HG03103 (cell line): Measurements from ENCODE around the gene SF1.

Source experiments
- ATAC-seq: cut with Tn5 transposase; IDR thresholded peaks from one replicate; pipeline ENCODE4 v1.9.1; 2021; ENCODE audit warnings: low read depth; ENCODE audit not compliant: unreplicated experiment

The SF1 gene

DNA sequence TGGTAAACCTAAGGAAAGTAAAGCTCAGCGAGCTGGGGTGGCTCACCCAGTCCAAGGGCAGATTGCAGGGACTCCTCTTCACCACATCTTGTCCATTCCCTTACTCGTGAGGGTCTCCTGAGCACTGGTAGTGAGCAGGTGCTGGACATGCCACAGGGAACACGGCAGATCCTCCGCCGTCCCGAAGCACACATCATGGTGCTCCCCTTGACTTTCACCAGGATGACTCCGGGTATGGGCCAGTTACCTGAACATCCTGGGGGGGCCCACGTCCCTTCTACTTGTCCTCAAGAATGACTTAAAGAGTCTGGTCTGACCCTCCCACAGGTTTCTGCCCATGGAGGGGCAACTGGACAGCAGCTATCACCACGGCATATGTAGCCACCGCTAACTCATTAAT, 8.0 kb upstream of the SF1 start:
- ATAC-seq, result no peak

DNA sequence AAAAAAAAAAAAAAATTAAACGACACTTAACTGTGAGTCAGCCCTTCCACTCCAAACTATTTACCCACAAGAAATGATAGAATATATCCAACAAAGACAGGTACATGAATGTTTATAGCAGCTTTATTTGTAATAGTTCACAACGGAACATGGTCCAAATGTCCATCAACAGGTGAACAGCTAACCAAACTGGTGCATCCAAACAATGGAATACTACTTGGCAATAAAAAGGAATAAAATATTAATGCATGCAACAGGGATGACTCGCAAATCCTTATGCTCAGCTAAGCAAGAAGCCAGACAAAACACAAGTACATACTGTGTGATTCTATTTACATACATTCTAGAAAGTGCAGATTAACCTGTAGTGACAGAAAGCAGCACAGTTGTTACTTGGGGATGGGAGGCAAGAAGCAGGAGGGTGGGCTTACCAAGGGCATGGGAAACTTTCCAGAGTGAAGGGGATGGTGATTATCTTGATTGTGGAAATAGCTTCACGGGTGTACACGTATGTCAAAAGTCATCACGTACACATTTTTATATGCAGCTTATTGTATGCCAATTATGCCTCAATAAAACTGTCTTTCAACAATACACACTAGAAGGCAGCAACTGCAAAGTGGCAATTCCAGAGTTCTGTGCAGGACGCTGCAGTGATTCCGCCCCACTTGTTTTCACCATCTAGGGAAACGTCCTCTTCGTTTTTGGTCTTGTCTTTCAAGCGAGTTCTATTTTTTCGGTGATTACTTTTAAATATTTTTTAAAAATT, 6.7 kb upstream of the SF1 start:
- ATAC-seq, result no peak

DNA sequence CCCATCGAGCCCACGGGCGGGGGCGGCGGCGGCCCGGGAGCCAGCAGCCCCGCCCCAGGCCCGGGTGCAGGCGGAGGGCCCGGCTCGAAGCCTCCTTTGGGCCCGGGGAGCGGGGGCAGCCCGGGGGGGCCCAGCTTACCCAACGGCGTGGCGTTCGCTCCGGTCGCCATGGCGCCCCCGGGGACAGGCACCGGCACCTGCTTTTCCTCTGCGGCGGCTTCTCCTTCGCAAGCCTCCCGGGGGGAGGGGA, 194 bp downstream of the SF1 start:
- no peak for ATAC-seq

DNA sequence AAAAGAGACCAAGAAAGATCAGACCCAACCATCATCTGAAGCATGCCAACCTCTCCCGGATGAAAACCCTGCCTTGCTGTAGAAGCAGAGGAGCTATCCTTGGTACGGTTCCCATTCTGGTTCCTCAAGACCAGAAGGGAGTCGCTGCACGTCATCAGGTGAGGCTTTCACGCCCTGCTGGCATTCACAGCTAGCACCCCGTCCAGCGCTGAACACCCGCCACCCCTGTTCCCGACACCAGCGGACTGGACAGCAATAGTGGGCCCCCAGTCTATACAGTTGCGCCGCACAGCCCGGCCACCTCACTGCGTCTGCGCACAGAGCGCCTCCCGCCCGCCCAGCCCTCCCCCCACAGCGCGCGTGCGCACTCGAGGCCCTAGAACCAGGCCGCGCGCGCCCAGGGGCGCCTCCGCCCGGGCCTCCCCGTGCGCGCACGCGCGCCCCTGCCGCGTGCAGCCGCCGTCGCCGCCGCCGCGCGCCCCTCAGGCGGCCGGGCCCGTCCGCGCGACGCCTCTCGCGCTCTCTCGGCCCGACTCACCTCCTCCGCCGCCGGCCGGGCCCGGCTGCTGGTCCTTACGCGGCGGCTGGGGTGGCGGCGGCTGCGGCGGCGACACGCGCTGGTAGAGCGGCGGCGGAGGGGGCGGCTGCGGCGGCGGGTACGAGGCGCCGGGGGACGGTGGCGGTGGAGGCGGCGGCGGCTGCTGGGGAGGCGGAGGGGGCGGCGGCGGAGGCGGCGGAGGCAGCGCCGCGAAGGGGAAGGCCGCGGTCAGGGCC, 706 bp downstream of the SF1 start:
- no peak for ATAC-seq

DNA sequence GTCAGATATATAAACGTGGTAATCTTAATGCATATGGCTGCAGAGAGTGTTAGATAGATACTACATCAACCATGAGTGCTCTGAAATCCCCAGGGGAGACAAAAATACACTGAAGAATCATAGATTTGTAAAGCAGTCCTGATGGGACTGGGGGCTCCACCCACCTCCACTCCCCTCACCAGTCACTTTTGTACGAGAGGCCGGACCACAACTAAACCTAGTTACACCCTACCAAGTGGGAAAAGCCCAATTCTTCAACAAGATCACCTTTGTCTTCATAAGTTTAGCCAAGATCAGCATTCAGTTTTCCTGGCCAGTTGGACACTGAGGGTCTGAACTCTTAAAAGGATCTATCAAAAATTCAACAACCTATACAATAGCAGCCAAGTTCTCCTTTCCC, 1.5 kb downstream of the SF1 start:
- ATAC-seq, result no peak

DNA sequence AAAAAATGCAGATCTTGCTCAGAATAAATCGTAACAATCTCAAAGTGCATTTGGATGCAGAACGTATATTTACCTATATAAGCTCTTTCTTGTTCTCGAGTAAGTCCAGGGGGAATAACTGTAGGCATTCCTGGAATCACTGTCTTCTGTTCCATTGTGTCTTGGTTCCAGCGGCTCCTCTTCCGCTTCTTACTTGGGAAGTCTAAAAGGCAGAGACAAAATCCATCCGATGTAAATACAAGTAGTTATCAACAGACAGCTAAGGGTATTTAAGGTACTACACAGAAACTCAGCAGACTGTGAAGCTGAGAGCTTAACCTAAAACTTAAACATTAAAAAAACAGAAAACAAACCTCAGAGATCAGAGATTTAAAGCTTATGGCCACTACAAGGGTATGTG, 1.9 kb downstream of the SF1 start:
- no peak for ATAC-seq

DNA sequence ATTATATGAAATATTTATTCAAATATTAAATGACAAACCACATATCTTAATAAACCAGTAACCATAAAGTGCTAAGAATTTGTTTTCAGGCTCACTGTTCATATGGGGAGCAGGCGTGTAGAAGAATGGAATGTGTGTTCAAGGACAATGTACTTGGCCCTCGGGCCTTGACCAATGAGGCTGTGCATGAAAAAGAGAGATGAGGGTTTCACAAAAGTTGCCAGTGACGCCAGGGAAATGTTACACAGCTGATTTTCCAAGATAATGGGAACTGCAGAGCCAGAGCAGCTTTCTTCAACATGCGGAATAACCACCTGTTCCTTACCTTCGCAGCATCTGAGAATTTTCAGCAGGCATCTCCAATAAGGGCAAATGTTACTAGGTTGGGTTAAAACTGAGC, 4.2 kb downstream of the SF1 start:
- no peak for ATAC-seq

DNA sequence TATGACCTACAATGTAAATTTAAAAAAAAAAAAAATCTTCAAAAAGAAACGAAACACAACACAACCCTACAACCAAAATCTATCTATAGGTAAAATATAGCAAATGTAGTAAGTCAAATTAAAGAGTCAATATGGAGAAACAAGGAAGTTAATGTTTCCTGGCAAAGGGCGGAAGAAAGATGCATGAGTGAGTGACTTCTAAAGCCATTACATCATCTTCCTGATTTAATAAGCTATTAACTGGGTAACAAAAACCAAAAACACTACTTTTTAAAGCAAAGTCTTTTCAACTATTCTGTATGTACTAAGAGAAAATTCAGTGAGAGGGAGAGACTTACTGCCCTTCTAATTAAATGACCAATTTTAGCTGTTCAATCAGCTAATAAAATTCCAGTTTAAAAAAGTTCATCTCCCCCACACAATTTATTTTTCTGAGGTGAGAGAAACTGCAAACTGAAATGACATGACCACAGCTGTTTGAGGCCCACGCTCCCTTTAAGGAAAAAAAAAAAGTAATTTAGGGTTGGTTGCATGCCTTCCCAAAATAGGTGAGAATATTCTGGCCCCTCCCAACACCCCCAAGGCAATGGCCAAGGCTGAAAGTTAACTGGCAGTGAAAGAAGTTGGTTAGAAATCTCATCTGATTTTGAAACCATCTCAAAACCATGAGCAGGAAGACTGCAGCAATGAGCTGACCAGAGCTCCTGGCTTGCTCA, 5.9 kb downstream of the SF1 start:
- ATAC-seq, result no peak

DNA sequence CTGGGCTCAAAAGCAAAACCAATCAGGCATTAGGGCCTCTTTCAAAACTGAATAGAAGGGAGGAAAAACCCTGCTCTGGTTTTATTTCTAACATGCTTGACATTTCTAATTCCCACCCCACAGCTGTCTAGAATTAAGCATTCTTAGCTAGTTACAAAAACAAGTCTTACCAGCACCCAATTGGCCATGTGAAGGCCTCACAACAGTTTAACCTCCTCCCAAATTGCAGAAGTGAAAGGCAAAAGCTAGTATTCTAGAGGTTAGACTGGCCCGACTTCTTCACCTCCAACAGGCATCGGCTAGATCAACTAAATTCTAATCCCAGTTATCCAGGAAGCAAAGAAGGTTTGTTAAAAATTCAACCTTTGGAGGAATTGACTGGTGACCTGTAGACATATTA, 6.5 kb downstream of the SF1 start:
- no peak for ATAC-seq

DNA sequence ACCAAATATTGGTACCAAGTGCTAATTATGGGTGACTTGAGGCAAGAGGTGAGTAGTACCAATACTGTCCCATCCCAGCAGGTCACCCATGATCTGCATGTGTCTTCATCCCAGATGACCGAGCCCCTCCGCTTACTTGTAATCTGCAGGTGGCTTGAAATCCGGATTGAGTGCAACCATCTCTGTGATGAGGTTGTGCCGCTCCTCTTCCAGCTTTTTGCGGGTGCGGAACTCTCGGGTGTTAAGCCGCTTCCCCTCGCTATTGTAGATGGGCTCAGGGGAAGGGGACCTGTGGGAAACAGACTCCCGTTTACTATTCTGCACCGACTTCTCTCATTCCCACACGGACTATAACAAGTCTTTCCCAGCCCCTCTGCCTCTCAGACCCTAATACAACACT, 8.2 kb downstream of the SF1 start:
- ATAC-seq, result no peak

DNA sequence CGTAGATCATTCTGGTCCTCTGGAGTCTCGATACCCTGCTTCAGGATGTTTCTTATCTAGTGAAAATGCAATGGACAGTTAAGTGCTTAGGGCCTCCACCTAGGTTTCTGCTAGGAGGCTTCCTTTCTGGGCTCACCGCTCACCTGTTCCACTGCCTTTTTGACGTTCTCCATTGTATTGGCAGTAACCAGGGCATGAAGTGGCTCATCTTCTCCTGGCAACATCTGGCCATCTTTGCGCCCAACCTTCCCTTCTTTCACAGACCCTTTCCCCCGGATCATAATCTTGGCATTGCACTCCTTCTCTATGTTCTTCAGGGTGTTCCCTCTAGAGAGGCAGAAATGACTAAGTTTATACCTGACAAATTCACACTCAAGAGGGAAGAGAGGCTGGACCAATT, 9.1 kb downstream of the SF1 start:
- no peak for ATAC-seq

DNA sequence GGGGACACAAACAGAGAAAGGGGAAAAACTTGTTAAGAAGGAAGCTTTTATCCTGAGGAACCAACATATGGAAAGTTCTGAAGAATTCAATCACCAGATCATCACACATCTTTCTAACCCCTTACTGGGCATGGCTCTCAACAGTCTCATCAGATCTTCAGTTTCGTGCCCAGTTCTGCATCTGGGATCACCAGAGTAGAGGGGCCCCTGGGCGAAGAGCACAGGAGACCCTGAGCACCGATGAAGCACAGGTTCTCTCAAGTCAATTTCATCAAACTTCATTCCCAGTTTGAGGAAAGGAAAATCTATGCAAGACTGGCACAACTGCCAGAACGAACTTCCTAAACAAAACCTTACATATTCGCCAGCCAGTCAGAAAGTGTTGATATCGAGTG, 10.0 kb downstream of the SF1 start:
- no peak for ATAC-seq

DNA sequence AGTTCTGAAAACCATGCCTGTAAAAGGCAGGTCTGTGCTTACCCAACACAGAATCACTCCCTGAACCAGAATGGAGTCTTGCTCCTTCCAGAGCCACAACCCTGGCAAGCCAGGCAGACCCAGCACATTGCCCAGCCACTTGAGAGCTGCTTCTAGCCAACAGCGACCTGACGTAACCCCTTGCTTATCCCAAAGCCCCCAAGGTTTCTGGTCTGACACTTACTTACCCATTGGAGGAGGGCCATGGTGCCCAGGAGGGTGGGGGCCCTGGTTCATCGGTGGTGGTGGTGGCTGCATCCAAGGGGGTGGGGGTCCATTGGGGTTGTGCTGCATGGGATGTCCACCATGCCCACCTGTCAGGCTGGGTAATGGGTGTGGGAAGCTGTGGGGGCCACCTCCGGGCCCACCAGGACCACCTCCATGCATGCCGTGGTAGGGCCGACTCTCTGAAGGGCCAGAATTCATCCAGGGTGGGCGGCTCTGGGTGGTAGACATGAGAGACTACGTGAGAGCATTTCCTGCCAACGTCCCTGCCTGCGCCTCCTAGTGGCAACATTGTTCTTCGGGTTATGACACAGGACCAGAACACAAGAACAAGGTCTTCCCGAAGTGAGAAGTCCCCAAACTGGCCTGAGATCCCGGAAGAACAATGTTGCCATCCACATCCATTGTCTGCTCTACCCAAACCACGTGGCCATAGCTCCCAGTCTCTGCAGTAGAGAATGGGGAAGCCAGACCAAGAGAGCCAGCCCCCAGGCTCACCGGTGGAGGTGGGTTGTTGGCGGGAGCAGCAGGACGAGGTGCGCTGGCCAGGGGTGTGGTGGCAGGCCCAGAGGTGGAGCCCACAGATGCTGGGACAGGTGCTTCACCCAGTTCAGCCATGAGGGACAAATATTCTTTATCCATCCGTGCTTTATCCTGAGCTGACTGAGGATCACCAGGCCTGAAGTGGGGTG, 10.7 kb downstream of the SF1 start:
- no peak for ATAC-seq

DNA sequence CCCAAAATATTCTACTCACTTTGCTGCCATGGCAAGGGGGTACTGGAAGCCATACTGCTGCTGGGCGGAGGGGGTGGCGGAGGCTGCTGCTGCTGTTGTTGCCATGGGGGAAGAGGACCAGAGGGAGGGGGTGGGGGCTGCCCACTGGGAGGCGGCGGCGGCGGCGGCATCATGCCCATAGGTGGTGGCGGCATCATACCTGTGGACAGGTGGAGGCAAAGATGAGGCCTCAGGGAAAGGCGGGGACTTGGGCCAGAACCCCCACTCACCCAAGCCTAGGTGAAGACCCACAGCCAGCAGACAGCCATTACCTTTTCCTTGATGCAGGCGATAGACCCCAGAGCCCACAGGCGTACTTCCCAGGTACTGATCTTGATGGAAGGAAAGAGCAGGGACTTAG, 11.5 kb downstream of the SF1 start:
- ATAC-seq, result no peak

DNA sequence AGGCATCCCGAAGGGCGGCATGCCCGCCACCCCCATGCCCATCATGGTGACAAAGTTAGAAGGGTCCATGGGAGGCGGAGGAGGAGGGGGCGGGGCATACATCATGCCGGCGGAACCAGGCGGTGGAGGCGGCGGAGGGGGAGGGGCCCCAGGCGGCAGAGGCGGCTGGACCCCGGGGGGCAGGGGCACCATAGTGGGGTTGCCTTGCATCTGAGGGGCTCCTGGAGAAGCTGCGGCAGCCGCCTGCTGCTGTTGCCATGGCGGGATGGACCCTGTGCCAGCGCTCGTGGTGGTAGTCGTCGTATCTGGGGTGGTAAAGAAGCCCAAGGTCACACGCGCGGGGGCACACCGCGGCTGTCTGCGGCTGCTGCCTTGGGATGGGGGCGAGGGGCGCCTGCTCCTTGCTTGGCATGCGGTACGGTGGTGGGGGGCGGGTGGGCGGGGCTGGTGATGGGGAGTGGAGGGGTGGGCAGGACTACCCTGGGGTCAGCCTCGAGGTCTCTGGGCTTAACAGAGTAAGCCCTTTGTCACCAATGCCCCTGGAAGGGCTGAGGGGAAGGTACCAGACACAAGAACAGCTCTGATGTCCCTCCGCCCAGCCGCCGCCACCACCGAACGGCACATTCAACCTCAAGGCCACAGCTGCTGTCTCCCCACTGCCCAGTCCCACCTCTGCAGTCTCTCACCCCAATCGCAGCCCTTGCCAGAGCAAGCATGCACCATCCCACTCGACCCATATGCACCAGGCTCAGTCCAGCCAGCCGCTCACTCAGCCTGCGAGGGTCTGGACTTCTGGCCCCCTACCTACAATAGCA, 12.3 kb downstream of the SF1 start:
- no peak for ATAC-seq

DNA sequence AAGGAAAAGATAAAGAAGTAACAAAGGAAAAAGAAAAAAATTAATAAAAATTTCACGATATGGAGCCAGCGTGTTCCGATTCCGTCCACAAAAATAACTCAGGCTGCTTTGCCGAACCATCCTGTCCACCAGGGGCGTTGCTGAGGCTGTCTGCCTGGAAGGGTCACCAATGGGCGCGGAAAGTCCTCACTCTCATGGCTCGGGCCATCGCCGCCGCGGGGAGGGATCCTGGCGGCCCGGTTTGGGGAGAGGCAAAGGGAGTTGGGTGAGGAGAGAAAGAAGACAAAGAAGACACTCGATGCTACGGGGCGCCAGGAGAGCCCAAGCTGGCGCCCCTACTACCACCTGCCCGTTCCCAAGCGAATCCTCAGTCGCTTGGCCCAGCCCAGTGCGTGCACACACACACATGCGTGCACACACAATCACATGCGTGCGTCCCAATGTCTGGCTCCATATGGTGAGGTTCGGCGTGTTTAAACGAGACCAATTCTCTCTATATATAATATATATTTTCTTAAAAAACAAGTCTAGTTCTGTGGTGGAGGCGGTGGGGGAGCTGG, 13.0 kb downstream of the SF1 start:
- no peak for ATAC-seq

DNA sequence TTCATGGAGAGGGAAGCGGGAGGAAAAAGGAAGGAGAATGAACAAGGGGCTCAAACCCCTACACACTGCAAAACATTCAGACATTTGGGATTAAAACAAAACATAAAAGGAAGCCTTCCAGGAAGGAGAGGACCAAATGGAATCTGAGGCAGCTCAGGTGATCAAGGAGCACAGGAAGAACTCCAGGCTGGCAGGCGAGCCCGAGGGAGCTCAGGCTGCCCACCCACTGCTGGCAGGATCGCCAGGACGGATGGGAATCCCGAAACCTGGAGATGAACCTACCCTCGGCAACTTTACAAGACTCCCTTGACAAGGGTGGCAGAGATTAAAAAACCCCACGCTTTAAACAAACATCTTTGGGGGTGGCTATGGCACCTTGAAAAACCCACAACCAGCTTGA, 13.6 kb downstream of the SF1 start:
- ATAC-seq, result no peak

DNA sequence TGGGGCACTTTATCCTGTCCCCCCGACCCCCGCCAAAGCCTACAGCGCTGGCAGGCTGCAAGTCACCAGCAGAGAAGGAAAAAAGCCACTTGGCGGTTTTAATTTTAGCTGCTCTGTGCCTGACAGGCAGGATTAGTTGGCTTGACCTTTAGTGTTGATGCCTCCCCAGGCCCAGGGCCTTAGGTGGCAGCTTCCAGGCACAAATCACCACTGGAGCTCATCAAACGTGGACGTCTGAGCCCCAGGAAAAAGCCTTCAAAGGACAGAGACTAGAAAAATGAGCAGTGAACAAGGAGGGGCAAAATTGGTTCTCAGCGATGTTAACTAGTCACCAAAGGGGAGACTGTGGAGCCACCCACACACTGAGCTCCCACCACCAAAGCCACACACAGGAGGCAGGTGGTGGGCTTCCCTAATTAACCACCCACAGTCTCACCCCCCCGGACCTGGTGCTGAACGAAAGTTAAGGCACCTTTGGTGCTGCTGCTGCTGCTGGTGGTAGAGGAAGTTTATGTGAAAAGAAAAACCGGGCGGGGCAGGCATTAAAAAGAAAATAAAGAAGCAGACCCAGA, 14.2 kb downstream of the SF1 start:
- ATAC-seq, result no peak

DNA sequence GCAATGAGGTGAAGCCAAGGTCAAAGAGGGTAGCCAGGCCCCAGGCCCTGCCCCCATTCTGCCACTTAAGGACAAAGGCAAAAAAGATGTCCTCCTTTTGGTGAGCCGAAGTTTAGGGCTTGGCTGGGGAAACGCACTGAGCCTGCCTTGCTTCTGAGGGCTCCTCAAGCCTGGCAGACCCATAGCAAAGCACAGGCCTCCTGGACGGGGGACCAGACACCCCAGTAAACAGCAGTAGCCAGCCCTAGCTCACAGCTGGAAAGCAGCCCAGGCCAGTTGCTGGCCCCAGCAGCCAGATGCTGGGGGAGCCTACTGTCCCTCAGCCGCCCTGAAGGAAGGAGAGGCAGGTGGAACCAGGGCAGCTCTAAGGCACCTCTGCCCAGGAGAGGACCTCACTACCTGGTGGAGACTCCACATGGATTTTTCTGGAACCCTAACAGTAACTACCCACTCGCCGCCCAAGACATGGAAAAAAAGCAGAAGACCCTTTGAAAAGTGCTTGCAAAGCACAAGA, 14.8 kb downstream of the SF1 start:
- ATAC-seq, result no peak
